ENCODE measurements around the gene MTF1.

Gene MTF1

DNA sequence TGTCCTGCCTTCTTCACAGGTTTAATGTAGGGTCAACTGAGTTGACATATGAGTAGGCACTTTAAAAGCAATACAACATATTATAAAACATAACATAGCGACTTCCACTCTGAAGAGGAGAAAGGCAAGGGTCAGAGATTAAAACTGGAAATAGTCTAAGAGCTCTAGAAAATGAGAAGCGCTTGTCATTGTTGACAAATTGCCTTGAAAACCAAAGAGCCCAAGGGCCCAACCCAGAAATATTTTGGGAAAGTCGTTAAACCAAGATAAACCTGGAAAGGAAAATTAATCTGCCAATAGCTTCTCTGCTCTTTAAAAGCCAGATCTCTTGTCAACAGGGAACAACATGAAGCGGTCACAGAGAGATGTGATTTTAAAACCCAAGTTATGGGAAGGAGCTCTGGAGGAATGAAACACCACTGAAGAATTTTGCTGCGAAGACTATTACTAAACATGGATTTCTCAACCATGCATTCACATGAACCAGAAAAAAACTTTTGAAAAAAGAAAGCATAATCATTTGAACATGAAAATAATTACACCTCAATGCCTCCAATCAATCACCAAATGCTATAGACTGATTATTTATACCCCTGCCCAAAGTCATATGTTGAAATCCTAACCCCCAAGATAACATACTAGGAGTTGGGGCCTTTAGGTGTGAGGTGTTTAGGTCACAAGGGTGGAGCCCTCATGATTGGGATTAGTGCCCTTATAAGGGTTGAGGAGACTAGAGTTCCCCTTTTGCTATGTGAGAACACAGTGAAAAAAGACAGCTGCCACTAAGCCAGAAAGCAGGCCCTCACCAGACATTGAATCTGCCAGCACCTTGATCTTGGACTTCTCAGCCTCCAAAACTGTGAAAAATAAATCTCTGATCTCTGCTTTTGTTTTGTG, 33.0 kb upstream of the MTF1 start:
- Histone ChIP-seq H3K27me3 (replicated peaks; ENCODE audit: control insufficient read depth, insufficient read depth, low read length) (no peaks in the 10 kb centered on the region), H3K9ac (ENCODE audit: low read length) (peak overlapping the region; percentile 39), H3K9me3 (ENCODE audit: control insufficient read depth, low read length) (peaks cover 4% of the 10 kb centered on the region), H3K36me3 (ENCODE audit: control insufficient read depth, insufficient read depth, low read length, severe bottlenecking) (peaks cover 49% of the 10 kb centered on the region), H3K4me1 (ENCODE audit: control insufficient read depth, insufficient read depth, low read length) (peaks cover 12% of the 10 kb centered on the region), H3K4me3 (ENCODE audit: low read length) (peak overlapping the region; percentile 44)
- peak; percentile 71 for DNase-seq (ENCODE audit: low read depth)

DNA sequence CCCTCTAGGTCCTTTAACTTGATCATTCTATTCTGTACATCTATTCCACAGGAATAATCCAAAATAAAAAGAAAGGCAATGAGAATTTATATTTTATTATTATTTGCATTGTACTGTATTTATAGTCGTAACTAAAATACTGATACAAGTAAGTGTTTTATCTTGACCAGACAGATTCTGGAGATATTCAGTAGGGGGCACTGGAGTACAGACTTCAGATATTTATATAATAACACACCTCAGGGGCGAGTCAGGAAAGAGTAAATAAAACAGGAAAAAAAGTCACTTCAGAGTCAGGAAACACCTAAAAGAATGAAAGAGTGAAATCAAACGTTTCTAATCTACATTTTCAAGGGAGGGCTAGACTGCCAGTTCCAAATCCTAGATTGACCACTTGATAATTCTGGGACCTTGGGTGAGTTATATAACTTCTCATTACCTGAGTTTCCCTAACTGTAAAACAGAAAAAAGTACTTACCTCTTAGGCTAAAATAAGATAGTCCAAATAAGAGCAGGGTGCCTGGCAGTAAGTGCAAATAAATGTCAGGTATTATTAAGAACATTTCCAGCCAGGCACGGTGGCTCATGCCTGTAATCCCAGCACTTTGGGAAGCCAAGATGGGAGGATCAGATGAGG, 31.1 kb upstream of the MTF1 start:
- Histone ChIP-seq H3K4me3 (ENCODE audit: low read length) (no peak overlapping the region), H3K36me3 (ENCODE audit: control insufficient read depth, insufficient read depth, low read length, severe bottlenecking) (peaks cover 68% of the 10 kb centered on the region), H3K9ac (ENCODE audit: low read length) (peak overlapping the region; percentile 42), H3K27me3 (replicated peaks; ENCODE audit: control insufficient read depth, insufficient read depth, low read length) (no peaks in the 10 kb centered on the region), H3K9me3 (ENCODE audit: control insufficient read depth, low read length) (peaks cover 4% of the 10 kb centered on the region), H3K4me1 (ENCODE audit: control insufficient read depth, insufficient read depth, low read length) (peaks cover 12% of the 10 kb centered on the region)
- DNase-seq (ENCODE audit: low read depth), result peak; percentile 49

DNA sequence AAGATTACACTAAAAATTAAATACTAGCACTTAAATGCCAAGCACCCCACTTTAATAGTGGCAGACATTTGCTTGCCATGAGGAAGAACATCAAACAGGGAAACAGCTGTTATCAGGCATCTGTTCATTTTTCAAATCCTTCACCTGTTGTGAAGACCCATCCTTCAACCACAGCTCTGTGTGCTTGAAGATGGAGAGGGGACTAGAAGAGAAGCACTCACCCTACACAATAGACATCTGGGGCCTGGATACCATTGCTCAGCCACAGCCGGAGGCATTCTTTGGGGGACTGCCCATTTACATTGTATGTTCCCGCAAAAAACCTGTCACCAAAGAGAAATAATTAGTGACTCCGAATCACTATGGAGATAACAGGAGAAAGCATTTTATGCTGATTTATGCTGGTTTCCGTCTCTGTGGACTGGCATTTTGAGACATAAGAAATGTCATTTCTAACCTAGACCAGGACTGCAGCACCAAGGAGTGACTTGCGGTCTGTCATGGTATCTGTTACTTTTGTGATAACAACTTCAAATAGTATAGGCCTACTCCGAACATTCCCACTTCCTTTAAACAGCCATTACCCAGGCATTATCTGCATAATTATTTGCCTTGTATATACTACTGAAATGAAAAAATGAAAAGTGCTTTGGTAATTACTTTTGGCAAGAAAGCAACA, 28.8 kb upstream of the MTF1 start:
- DNase-seq (ENCODE audit: low read depth), result no peak
- H3K9me3 ChIP-seq (ENCODE audit: control insufficient read depth, low read length), result peaks cover 4% of the 10 kb centered on the region
- no peak overlapping the region for H3K9ac ChIP-seq (ENCODE audit: low read length)
- H3K36me3 ChIP-seq (ENCODE audit: control insufficient read depth, insufficient read depth, low read length, severe bottlenecking), result peaks cover 78% of the 10 kb centered on the region
- peaks cover 12% of the 10 kb centered on the region for H3K4me1 ChIP-seq (ENCODE audit: control insufficient read depth, insufficient read depth, low read length)
- no peak overlapping the region for H3K4me3 ChIP-seq (ENCODE audit: low read length)
- no peaks in the 10 kb centered on the region for H3K27me3 ChIP-seq (replicated peaks; ENCODE audit: control insufficient read depth, insufficient read depth, low read length)

DNA sequence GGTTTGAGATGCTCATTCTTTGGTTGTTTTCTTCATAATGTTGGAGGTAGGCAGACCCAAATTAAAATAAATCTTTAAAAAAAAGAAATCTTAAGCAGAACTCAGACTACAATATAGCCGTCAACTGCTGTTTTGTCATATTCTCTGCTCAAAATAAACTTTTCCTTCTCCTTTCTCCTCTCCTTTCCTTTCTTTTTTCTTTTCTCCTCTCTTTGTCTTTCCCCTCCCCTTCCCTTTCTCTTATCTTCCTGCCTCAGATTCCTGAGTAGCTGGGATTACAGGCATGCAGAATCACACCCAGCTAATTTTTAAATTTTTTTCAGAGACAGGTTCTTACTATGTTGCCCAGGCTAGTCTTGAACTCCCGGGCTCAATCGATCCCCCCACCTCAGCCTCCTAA, 24.8 kb upstream of the MTF1 start:
- Histone ChIP-seq H3K4me3 (ENCODE audit: low read length) (no peak overlapping the region), H3K9ac (ENCODE audit: low read length) (no peak overlapping the region), H3K9me3 (ENCODE audit: control insufficient read depth, low read length) (no peaks in the 10 kb centered on the region), H3K27me3 (replicated peaks; ENCODE audit: control insufficient read depth, insufficient read depth, low read length) (no peaks in the 10 kb centered on the region), H3K36me3 (ENCODE audit: control insufficient read depth, insufficient read depth, low read length, severe bottlenecking) (peaks cover 92% of the 10 kb centered on the region), H3K4me1 (ENCODE audit: control insufficient read depth, insufficient read depth, low read length) (no peaks in the 10 kb centered on the region)
- DNase-seq (ENCODE audit: low read depth), result no peak

DNA sequence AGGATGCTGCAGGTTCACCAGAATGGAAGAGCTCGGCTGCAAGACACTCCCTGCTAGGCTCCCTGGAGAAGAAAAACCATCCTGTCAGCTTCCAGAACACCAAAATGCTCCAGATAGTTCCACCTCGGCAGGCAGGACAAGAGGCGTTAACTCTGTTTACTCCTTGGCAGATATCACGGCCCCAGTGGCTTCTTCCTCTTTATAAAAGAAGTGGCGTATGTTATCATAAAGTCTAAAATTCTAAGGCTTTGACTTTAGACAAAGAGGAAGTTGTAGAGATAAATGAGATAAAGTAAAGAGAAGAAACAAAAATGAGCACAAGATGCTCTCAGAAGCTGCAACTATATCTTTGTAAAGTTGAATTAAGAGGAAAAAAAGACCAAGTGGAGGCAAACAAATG, 24.3 kb upstream of the MTF1 start:
- DNase-seq (ENCODE audit: low read depth), result no peak
- Histone ChIP-seq H3K9me3 (ENCODE audit: control insufficient read depth, low read length) (no peaks in the 10 kb centered on the region), H3K36me3 (ENCODE audit: control insufficient read depth, insufficient read depth, low read length, severe bottlenecking) (peaks cover 90% of the 10 kb centered on the region), H3K4me1 (ENCODE audit: control insufficient read depth, insufficient read depth, low read length) (no peaks in the 10 kb centered on the region), H3K9ac (ENCODE audit: low read length) (no peak overlapping the region), H3K27me3 (replicated peaks; ENCODE audit: control insufficient read depth, insufficient read depth, low read length) (no peaks in the 10 kb centered on the region), H3K4me3 (ENCODE audit: low read length) (no peak overlapping the region)

DNA sequence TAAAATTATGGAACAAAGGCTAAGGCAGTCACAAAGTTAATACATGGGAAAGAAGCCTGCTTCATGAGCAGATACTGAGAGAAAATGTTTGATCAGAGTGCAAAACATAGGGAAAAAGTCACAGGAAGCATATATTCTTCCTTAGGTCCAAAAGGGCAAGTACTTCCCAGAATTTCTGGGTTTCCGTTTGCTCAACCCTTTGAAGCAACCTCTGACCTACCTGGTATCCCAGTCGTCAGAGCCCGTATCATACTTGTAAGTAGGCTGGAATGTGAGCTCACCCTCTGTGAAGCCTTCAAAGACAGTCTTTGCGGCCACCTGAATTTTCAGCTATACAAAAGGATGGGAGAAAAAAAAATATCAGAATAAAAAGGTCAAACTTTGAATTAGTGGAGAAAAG, 20.5 kb upstream of the MTF1 start:
- Histone ChIP-seq H3K9me3 (ENCODE audit: control insufficient read depth, low read length) (no peaks in the 10 kb centered on the region), H3K4me3 (ENCODE audit: low read length) (no peak overlapping the region), H3K9ac (ENCODE audit: low read length) (no peak overlapping the region), H3K36me3 (ENCODE audit: control insufficient read depth, insufficient read depth, low read length, severe bottlenecking) (peaks cover 83% of the 10 kb centered on the region), H3K4me1 (ENCODE audit: control insufficient read depth, insufficient read depth, low read length) (no peaks in the 10 kb centered on the region), H3K27me3 (replicated peaks; ENCODE audit: control insufficient read depth, insufficient read depth, low read length) (no peaks in the 10 kb centered on the region)
- DNase-seq (ENCODE audit: low read depth), result no peak

DNA sequence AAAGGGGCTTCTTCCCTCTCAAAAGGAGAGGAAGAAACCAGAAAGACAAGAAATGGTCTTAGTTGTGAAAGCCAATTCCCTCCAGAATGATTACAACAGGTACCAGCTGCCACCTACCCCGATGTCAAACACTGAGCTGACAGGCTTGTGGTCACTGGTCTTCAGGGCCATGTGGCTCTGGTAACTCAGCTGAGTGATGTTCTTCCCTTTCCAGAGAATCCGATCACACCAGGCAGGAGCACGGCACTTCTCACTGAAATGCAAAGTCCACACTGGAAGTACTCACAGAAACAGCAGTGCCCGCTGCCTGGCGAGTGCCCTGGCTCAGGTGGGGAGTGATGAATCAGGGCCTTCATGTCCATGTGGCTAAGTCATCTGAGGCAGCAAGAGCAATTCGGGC, 18.7 kb upstream of the MTF1 start:
- Histone ChIP-seq H3K4me3 (ENCODE audit: low read length) (no peak overlapping the region), H3K9me3 (ENCODE audit: control insufficient read depth, low read length) (no peaks in the 10 kb centered on the region), H3K9ac (ENCODE audit: low read length) (no peak overlapping the region), H3K4me1 (ENCODE audit: control insufficient read depth, insufficient read depth, low read length) (no peaks in the 10 kb centered on the region), H3K27me3 (replicated peaks; ENCODE audit: control insufficient read depth, insufficient read depth, low read length) (no peaks in the 10 kb centered on the region), H3K36me3 (ENCODE audit: control insufficient read depth, insufficient read depth, low read length, severe bottlenecking) (peaks cover 85% of the 10 kb centered on the region)
- DNase-seq (ENCODE audit: low read depth), result no peak

DNA sequence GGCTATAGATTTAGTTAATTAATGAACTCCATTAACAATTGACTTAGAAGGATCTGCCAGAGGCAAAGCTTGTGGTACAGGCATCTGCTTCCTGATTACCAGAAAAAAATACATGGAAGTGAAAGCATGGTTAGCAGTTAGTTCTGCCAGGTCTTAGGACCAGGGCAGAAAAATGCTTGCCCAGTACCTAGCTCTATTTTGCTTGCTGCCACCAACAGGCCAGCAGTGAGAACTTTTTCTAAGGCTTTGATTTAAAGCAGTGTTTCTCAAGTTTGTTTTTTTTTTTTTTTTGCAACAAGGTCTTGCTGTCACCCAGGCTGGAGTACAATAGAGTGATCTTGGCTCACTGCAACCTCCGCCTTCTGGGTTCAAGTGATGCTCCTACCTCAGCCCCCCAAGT, 16.4 kb upstream of the MTF1 start:
- H3K9ac ChIP-seq (ENCODE audit: low read length), result no peak overlapping the region
- no peaks in the 10 kb centered on the region for H3K4me1 ChIP-seq (ENCODE audit: control insufficient read depth, insufficient read depth, low read length)
- DNase-seq (ENCODE audit: low read depth), result peak; percentile 21
- peaks cover 80% of the 10 kb centered on the region for H3K36me3 ChIP-seq (ENCODE audit: control insufficient read depth, insufficient read depth, low read length, severe bottlenecking)
- no peaks in the 10 kb centered on the region for H3K27me3 ChIP-seq (replicated peaks; ENCODE audit: control insufficient read depth, insufficient read depth, low read length)
- H3K4me3 ChIP-seq (ENCODE audit: low read length), result no peak overlapping the region
- no peaks in the 10 kb centered on the region for H3K9me3 ChIP-seq (ENCODE audit: control insufficient read depth, low read length)

DNA sequence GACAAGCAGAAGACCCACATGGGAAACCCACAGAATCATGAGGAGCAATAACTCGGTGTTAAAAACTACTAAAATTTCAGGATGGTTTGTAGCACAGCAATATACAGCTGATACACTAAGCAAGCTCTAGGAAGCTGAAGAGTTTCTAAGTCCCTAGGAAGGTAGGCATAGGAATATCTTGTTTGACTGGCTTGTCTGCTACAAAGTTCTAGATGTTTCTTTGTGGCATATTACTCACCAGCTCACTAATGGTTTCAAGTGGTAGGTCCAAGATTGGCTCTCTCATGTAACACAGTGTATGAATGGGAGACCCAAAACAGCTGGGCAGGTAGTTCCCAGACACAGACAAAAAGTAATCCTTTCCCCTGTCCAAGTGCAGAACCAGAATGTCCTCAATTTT, 13.3 kb upstream of the MTF1 start:
- H3K9ac ChIP-seq (ENCODE audit: low read length), result no peak overlapping the region

DNA sequence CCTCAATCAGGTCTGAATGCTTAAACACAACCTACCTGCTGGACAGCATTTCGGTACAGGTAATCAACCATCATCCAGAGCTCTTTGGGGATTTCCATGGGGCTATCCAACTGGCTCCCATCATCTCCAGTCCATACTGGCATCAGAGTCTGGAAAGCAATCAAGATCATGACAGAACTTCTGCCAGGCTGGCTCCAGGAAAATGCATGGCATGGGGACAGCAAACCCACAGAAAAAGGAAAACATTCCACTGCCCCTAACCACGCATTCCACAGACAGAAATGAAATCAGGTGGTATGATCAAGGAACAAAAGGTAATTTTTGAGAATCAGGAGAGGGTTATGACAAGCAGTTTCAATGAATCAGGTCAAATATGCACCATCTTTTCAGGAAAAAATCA, 9.1 kb upstream of the MTF1 start:
- no peak for DNase-seq (ENCODE audit: low read depth)
- Histone ChIP-seq H3K36me3 (ENCODE audit: control insufficient read depth, insufficient read depth, low read length, severe bottlenecking) (peaks cover 85% of the 10 kb centered on the region), H3K9ac (ENCODE audit: low read length) (no peak overlapping the region), H3K9me3 (ENCODE audit: control insufficient read depth, low read length) (no peaks in the 10 kb centered on the region), H3K4me1 (ENCODE audit: control insufficient read depth, insufficient read depth, low read length) (no peaks in the 10 kb centered on the region), H3K27me3 (replicated peaks; ENCODE audit: control insufficient read depth, insufficient read depth, low read length) (no peaks in the 10 kb centered on the region), H3K4me3 (ENCODE audit: low read length) (no peak overlapping the region)

More for the DNA sequence above, 13.3 kb upstream of the MTF1 start:
- H3K9me3 ChIP-seq (ENCODE audit: control insufficient read depth, low read length), result no peaks in the 10 kb centered on the region
- DNase-seq (ENCODE audit: low read depth), result no peak
- H3K27me3 ChIP-seq (replicated peaks; ENCODE audit: control insufficient read depth, insufficient read depth, low read length), result no peaks in the 10 kb centered on the region
- H3K36me3 ChIP-seq (ENCODE audit: control insufficient read depth, insufficient read depth, low read length, severe bottlenecking), result peaks cover 82% of the 10 kb centered on the region
- no peaks in the 10 kb centered on the region for H3K4me1 ChIP-seq (ENCODE audit: control insufficient read depth, insufficient read depth, low read length)
- H3K4me3 ChIP-seq (ENCODE audit: low read length), result no peak overlapping the region

DNA sequence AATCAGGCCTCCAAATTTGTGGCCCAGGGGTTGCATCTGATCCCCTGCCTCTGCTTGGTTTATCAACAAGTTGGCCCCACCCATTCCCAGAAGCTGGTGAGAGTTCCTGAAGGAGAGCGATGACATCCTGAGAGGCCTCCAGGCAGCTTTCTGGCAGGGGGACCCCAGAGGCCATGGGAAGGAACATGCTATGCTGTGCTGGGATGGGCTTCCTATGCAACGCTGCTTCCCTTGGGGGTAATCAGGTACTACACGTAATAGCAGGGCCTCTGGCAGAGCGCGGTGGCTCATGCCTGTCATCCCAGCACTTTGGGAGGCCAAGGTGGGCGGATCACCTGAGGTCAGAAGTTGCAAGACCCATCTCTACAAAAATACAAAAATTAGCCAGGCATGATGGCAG, 8.4 kb upstream of the MTF1 start:
- H3K27me3 ChIP-seq (replicated peaks; ENCODE audit: control insufficient read depth, insufficient read depth, low read length), result no peaks in the 10 kb centered on the region
- no peak for DNase-seq (ENCODE audit: low read depth)
- no peaks in the 10 kb centered on the region for H3K4me1 ChIP-seq (ENCODE audit: control insufficient read depth, insufficient read depth, low read length)
- H3K9me3 ChIP-seq (ENCODE audit: control insufficient read depth, low read length), result no peaks in the 10 kb centered on the region
- H3K9ac ChIP-seq (ENCODE audit: low read length), result no peak overlapping the region
- H3K36me3 ChIP-seq (ENCODE audit: control insufficient read depth, insufficient read depth, low read length, severe bottlenecking), result peaks cover 81% of the 10 kb centered on the region
- H3K4me3 ChIP-seq (ENCODE audit: low read length), result no peak overlapping the region

All from adipocyte (in vitro differentiated cells).